Natural killer cell (primary cell): ENCODE results near the gene TBC1D9B. TPM values are rescaled to one million over a fixed set of nuclear protein-coding genes. Genes with fewer than 3 reads are reported as not detected.
"Not testable (repeated sequence)": the region's sequence is repeated elsewhere in the genome, so short reads cannot be mapped to it uniquely, and the experiment has no call there.

Experiments used
- ATAC-seq, 3 donors: fragments of 150-1000 bp in 2 of 3; fragments of 200-7000 bp in 1 of 3; cut with Tn5 transposase; 1 replicate in 1 of 3; 2 replicates in 2 of 3; pipeline ENCODE4 v1.10.0; 2021; ENCODE audit warnings: mild to moderate bottlenecking in 2 of 3, moderate library complexity in 2 of 3
- DNase-seq, 2 donors: peaks; one replicate each; pipeline versions ENCODE4 v3.0.0 to v3.0.0-alpha.2; 2013 to 2021; ENCODE audit warnings: mixed read lengths in 1 of 2
- H3K27ac ChIP-seq: one replicate; pipeline ENCODE4 v1.5.1; 2013; ENCODE audit warnings: mild to moderate bottlenecking, low read length
- H3K27me3 ChIP-seq: one replicate; pipeline ENCODE4 v1.6.1; 2013; ENCODE audit warnings: low read length; ENCODE audit not compliant: control insufficient read depth, insufficient read depth
- H3K36me3 ChIP-seq: one replicate; pipeline ENCODE4 v1.6.1; 2013; ENCODE audit warnings: low read length; ENCODE audit not compliant: control insufficient read depth, insufficient read depth
- H3K4me1 ChIP-seq: one replicate; pipeline ENCODE4 v1.6.1; 2013; ENCODE audit warnings: low read length; ENCODE audit not compliant: control insufficient read depth, insufficient read depth
- H3K4me3 ChIP-seq: one replicate; pipeline ENCODE4 v1.5.1; 2013; ENCODE audit warnings: low read length
- H3K9me3 ChIP-seq: one replicate; pipeline ENCODE4 v1.6.1; 2013; ENCODE audit warnings: low read length; ENCODE audit not compliant: control insufficient read depth, insufficient read depth
- H3K27ac Mint-ChIP-seq, 2 donors: one replicate each; pipeline ENCODE4 v1.8.0; 2022; ENCODE audit warnings: mild to moderate bottlenecking in 2 of 2, mixed read lengths in 2 of 2, moderate library complexity in 1 of 2
- H3K27me3 Mint-ChIP-seq, 2 donors: one replicate each; pipeline ENCODE4 v1.8.0; 2022; ENCODE audit warnings: low read depth in 2 of 2, mixed read lengths in 2 of 2
- H3K36me3 Mint-ChIP-seq: one replicate; pipeline ENCODE4 v1.8.0; 2022; ENCODE audit warnings: mixed read lengths
- H3K4me1 Mint-ChIP-seq, 2 donors: one replicate each; pipeline ENCODE4 v1.8.0; 2022; ENCODE audit warnings: mixed read lengths in 2 of 2
- H3K4me3 Mint-ChIP-seq: one replicate; pipeline ENCODE4 v1.8.0; 2022; ENCODE audit warnings: mild to moderate bottlenecking, moderate library complexity, mixed read lengths
- H3K9me3 Mint-ChIP-seq, 2 donors: one replicate each; pipeline ENCODE4 v1.8.0; 2022; ENCODE audit warnings: mixed read lengths in 2 of 2
- CTCF ChIP-seq: fragments of 200-600 bp; IDR thresholded peaks from one replicate; pipeline ENCODE4 v1.8.0; 2022; ENCODE audit warnings: antibody characterized with exemption
- WGBS: methylation state at CpG from one replicate; pipeline ENCODE4 v1.1.7; 2013; ENCODE audit warnings: missing lambda C conversion rate; ENCODE audit not compliant: insufficient coverage; 5-methylcytosine and 5-hydroxymethylcytosine counted together
- intact Hi-C: fragments of 100-400 bp; cut with micrococcal nuclease; formaldehyde crosslinking; loops from one replicate; pipeline ENCODE4 v1.14.2; 2022
- total RNA-seq, 4 donors: library from RNA; stranded (reverse); fragments of 120-200 nt in 1 of 4; gene quantifications; one replicate each; pipeline versions ENCODE4 v1.2.3 to v1.2.4, GENCODE V29; 2013 to 2022

TBC1D9B gene
- total RNA-seq, 3 donors from 2014 or later (not counting 1 experiment from before 2014, with no cell fraction given), result 102 to 115 (median 113) TPM

GRCh38 chr5:179872055-179872827 is 35.5 kb downstream of the TBC1D9B start:
- WGBS, result 98% methylated on average over 15 of the region's 18 CpGs
- Histone ChIP-seq H3K4me1 (no peaks in the 10 kb centered on the region), H3K9me3 (no peaks in the 10 kb centered on the region), H3K27me3 (no peaks in the 10 kb centered on the region), H3K27ac (no peak overlapping the region), H3K4me3 (no peak overlapping the region), H3K36me3 (peaks cover 36% of the 10 kb centered on the region)
- Mint-ChIP-seq H3K27me3 (no peaks in the 10 kb centered on the region), H3K36me3 (no peaks in the 10 kb centered on the region), H3K4me1 (no peaks in the 10 kb centered on the region), H3K9me3 (no peaks in the 10 kb centered on the region), H3K27ac (no peak overlapping the region), H3K4me3 (no peak overlapping the region)
- ATAC-seq (no peak), DNase-seq (no peak)
- no peak for TF ChIP-seq CTCF
- intact Hi-C loops, result no loop called here

DNA sequence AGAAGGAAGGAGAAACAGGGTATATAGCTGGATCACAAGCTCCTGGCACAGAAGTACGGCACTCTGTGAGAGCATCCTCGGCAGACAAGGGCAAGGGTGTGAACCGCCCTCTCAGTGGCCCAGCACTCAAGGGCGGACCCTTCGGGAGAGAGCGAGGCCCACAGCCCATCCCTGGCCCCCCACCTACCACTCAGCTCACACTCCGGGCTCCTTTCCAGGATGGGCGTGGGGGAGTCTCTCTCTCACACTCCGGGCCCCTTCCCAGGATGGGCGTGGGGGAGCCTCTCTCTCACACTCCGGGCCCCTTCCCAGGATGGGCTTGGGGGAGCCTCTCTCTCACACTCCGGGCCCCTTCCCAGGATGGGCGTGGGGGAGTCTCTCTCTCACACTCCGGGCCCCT is 36.2 kb downstream of the TBC1D9B start:
- H3K36me3 Mint-ChIP-seq, H3K4me3 ChIP-seq, H3K4me3 Mint-ChIP-seq, H3K27me3 Mint-ChIP-seq, H3K27ac ChIP-seq, ATAC-seq, H3K27me3 ChIP-seq, H3K9me3 Mint-ChIP-seq, H3K9me3 ChIP-seq, DNase-seq, H3K4me1 ChIP-seq, H3K4me1 Mint-ChIP-seq, H3K27ac Mint-ChIP-seq, intact Hi-C loops: not testable (repeated sequence)
- 97% methylated on average over 10 of the region's 14 CpGs for WGBS
- H3K36me3 ChIP-seq, result peaks cover 37% of the 10 kb centered on the region

- over 99% methylated on average over 3 of the region's 3 CpGs for WGBS
- Histone ChIP-seq H3K36me3 (peaks cover 33% of the 10 kb centered on the region), H3K9me3 (no peaks in the 10 kb centered on the region), H3K4me1 (no peaks in the 10 kb centered on the region), H3K4me3 (no peak overlapping the region), H3K27me3 (no peaks in the 10 kb centered on the region), H3K27ac (no peak overlapping the region)
- Mint-ChIP-seq H3K27me3 (no peaks in the 10 kb centered on the region), H3K4me1 (no peaks in the 10 kb centered on the region), H3K27ac (no peak overlapping the region), H3K36me3 (no peaks in the 10 kb centered on the region), H3K9me3 (no peaks in the 10 kb centered on the region), H3K4me3 (no peak overlapping the region)
- no peak for TF ChIP-seq CTCF
- ATAC-seq (no peak), DNase-seq (no peak)
- intact Hi-C loops, result no loop called here
These were observed 36.7 kb downstream of the TBC1D9B start for GRCh38 chr5:179870952-179871351.

DNA sequence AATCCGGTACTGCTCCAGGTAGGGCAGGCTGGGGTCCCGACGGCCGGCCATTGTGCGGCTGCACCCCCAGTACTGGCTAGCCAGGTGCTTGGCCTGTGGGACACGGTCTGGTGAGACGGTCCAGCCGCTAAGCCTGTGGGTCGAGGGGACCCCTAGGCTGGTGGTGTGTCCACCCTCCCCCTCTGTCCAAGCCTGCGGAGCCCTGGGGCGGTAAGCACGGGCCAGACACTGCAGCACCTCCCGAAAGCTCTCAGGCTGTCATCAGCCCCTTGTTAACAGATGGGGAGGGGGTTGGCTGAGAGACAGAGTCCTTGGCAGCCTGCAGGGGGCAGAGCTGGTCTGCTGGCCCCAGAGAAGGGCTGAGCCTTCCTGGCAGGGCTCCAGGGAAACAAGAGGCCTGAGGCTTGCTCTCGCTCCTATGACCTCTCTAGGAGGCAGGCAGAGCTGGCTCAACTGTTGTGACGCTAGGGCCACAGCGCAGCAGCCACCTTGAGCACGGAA is 37.2 kb downstream of the TBC1D9B start:
- H3K27ac Mint-ChIP-seq, result no peak overlapping the region
- no peak for TF ChIP-seq CTCF
- no peaks in the 10 kb centered on the region for H3K27me3 ChIP-seq
- DNase-seq (peak in 1 of 2 donors; percentile 37), ATAC-seq (no peak)
- WGBS, result 96% methylated on average over 17 of the region's 17 CpGs
- H3K9me3 ChIP-seq, result no peaks in the 10 kb centered on the region
- H3K9me3 Mint-ChIP-seq, result no peaks in the 10 kb centered on the region
- no peaks in the 10 kb centered on the region for H3K27me3 Mint-ChIP-seq
- no peak overlapping the region for H3K4me3 Mint-ChIP-seq
- no peak overlapping the region for H3K27ac ChIP-seq
- no peaks in the 10 kb centered on the region for H3K4me1 ChIP-seq
- H3K4me1 Mint-ChIP-seq, result no peaks in the 10 kb centered on the region
- no peak overlapping the region for H3K4me3 ChIP-seq
- intact Hi-C loops, result no loop called here
- H3K36me3 ChIP-seq, result peaks cover 30% of the 10 kb centered on the region
- H3K36me3 Mint-ChIP-seq, result no peaks in the 10 kb centered on the region
